CD4-positive, alpha-beta T cell treated with Interleukin-17A for 1 hour (primary cell): ENCODE data around the gene NLRP11.

Experiments
- DNase-seq: peaks from one replicate; pipeline ENCODE4 v3.0.0-alpha.2; 2020

NLRP11 gene

DNA sequence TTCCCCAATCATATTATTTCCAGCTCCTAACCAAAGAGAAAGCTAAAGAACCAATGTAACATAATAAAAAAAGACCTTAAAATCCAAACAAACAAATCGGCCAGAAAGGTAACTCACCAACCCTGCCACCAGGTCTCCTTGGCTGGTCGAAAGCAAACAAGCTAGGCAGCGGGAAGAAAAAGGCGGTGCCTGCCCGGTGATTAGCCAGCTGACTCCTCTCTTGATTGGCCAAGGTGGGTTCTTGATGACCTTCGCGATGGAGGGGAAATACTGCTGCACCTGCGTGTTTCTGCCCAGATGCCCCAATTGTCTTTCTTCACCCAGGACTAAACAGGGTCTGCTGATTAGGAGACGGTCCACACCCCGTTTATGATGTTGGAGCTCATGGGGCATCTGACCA is at the start of gene NLRP11:
Gene NLRP11 (minus strand): TSS at position 154 of the 400 bp plus-strand sequence. CDS start 13,825 bp downstream, outside the sequence.
- no peak for DNase-seq

GRCh38 chr19:55877211-55877610 is 45.4 kb upstream of the NLRP11 start:
- no peak for DNase-seq

GRCh38 chr19:55870736-55871135 is 38.9 kb upstream of the NLRP11 start:
- DNase-seq, result no peak

GRCh38 chr19:55867101-55867500 is 35.3 kb upstream of the NLRP11 start:
- DNase-seq, result no peak

DNA sequence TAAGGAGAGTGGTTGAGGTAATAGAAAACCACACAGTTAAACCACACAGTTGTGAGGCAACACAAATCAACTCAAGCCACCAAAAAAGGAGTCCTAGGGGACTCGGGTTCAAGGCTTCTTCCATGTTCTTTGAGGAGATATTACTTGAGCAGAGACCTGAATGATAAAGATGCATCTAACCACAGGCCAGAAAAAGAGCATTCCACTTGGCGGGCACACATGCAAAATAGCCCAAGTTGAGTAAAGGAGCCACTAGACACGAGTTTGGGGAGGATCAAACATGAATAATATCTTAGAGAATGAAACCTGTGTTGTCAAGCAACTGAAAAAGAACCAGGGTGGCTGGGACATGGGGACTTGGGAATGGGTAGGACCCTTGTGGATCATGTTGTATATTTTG is 34.7 kb upstream of the NLRP11 start:
- DNase-seq, result no peak

DNA sequence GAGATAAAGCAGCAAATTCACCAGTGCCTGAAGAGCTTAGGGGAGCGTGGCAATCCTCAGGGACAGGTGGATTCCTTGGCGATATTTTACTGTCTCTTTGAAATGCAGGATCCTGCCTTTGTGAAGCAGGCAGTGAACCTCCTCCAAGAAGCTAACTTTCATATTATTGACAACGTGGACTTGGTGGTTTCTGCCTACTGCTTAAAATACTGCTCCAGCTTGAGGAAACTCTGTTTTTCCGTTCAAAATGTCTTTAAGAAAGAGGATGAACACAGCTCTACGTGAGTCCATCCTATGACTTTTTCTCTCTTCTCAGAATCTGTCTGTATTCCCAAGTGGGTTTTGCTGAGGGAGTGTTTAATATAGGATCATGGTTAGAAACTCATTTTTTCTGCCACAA is 27.2 kb upstream of the NLRP11 start:
- DNase-seq, result no peak

GRCh38 chr19:55858401-55858800 is 26.6 kb upstream of the NLRP11 start:
- DNase-seq, result no peak

- DNase-seq, result no peak
Measured at GRCh38 chr19:55857974-55858373, 26.2 kb upstream of the NLRP11 start.

DNA sequence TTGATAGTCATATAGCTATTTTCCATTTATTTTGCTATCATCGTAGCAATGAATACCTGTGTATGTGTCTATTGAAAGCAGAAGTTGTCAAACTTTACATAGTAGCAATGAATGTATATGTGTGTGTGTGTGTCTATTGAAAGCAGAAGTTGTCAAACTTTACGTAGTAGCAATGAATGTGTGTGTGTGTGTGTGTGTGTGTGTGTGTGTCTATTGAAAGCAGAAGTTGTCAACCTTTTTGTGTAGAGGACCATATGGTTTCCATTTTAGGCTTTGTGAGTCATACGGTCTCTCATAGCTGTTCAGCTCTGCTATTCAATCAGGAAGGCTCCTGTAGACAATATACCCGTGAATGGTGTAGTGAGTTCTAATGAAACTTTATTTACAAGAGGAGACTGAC is 25.4 kb upstream of the NLRP11 start:
- no peak for DNase-seq

DNA sequence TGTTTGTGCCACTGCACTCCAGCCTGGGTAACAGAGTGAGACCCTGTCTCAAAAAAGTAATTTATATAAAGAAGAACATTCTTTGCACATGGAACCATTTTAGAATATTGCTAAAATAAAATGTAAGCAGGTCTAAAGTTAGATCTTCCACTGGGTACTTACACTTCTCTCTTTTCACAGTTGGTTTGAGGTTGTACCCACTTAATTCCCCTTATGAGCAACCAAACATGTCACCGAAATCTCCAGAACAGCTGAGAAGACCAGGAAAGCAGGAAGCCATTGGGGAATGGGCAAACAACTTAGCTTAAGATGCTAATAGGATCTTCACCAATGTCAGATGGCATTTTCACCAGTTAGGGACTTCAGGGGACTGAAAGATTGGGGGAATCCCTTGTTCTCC is 23.4 kb upstream of the NLRP11 start:
- no peak for DNase-seq

- DNase-seq, result no peak
Measured at GRCh38 chr19:55838906-55839305, 7.1 kb upstream of the NLRP11 start.

GRCh38 chr19:55838251-55838650 is 6.5 kb upstream of the NLRP11 start:
- no peak for DNase-seq

GRCh38 chr19:55836340-55836739 is 4.5 kb upstream of the NLRP11 start, which contains the start of gene NLRP4:
Gene NLRP4, plus strand, starts transcription at chr19:55836540. Its CDS starts 15,541 bp downstream, at chr19:55852081.
- DNase-seq, result no peak

GRCh38 chr19:55832676-55833075 is 877 bp upstream of the NLRP11 start:
- DNase-seq, result no peak

DNA sequence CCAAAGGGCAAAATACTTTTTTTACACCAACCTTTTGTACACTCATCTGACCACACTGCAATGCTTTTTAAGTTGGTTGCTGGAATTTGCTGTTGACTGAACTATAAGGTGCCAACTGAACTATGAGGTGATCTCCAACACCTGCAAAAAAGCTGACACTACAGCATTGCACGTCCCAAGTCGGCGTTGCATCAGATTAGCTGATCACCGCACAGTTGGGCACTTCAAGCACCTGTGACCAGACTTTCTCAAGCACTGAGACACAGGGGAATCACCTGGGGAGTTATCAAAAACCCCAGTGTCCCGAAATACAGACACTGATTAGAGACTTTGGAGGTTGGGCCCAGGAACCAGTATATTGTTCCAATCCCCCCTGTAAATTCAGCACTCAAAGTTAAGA is 1.1 kb downstream of the NLRP11 start:
- no peak for DNase-seq

GRCh38 chr19:55820037-55820436 is 11.8 kb downstream of the NLRP11 start:
- no peak for DNase-seq

DNA sequence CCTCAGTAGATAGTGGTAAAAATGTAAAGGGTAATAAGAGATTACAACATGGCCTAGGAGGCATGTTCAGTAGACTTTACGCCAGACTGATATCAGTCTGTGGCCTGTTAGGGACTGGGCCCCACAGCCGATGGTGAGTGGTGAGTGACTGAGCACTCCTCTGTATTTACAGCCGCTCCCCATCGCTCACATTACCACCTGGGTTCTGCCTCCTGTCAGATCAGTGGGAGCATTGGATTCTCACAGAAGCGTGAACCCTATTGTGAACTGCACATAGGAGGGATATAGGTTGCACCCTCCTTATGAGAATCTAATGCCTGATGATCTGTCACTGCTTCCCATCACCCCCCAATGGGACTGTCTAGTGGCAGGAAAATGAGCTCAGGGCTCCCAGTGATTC is 17.9 kb downstream of the NLRP11 start:
- no peak for DNase-seq

DNA sequence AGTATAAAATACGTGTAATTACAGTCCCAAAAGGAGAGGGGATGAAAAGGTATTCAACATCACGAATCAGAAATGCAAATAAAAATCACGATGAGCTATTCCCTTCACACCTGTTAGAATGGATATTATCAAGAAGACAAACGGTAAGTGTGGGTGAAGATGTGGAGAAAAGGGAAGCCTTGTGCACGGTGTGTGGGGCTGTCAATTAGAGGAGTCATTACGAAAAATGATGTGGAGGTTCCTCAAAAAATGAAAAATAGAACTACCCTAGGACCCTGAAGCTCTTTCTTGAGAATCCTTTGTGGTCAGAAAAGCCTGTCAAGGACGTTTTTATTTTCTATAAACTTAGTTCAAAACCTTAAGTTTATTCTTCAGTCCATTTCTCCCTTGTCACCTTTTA is 19.4 kb downstream of the NLRP11 start:
- no peak for DNase-seq

DNA sequence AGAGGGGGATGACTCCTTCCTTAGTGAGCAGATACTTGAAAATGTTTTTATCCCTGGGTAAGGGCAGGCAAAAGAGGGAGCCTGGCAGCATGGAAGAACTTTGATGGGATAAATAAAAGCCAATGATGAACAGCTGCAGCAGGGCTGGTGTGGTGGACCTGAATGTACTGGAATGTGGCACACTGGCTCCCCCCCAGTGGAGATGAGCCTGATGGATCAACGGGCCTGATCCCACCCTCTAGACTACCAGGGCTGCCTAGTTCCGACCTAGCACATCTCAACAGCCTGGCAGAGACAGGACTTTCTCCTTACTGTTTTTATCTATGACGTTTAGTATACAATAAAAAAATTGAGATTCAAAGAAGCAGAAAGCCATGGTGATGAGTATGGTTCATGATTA is 20.5 kb downstream of the NLRP11 start:
- no peak for DNase-seq

- peak; percentile 32 for DNase-seq
Measured at GRCh38 chr19:55809381-55810058, 22.3 kb downstream of the NLRP11 start.

DNA sequence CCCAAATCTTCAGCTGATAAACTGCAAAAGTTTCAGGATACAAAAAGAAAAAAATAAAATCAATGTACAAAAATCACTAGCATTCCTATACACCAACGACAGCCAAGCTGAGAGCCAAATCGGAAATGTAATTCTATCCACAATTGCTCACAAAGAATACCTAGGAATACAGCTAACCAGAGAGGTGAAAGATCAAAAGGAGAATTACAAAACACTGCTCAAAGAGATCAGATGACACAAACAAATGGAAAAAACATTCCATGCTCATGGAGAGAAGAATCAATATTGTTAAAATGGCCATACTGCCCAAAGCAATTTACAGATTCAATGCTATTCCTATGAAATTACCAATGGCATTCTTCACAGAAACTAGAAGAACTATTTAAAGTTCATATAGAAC is 29.5 kb downstream of the NLRP11 start:
- no peak for DNase-seq

GRCh38 chr19:55801416-55801815 is 30.4 kb downstream of the NLRP11 start:
- DNase-seq, result no peak

GRCh38 chr19:55795021-55795420 is 36.8 kb downstream of the NLRP11 start:
- DNase-seq, result no peak

- DNase-seq, result no peak
Measured at GRCh38 chr19:55781112-55781511, 50.7 kb downstream of the NLRP11 start.

DNA sequence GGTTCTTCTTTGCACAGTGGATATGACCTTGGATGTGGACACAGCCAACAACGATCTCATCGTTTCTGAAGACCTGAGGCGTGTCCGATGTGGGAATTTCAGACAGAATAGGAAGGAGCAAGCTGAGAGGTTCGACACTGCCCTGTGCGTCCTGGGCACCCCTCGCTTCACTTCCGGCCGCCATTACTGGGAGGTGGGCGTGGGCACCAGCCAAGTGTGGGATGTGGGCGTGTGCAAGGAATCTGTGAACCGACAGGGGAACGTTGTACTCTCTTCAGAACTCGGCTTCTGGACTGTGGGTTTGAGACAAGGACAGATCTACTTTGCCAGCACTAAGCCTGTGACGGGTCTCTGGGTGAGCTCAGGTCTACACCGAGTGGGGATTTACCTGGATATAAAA is 53.5 kb downstream of the NLRP11 start:
- DNase-seq, result no peak
